GM12891 (cell line): Measurements from ENCODE around the gene TMEM135.

Experiments used
- POLR2A ChIP-seq: IDR thresholded peaks from 2 replicates; pipeline ENCODE4 v1.6.1; 2011; ENCODE audit warnings: low read depth, low read length, control low read depth
- POLR2AphosphoS5 ChIP-seq: IDR thresholded peaks from 2 replicates; pipeline ENCODE4 v1.6.1; 2011; ENCODE audit warnings: low read depth, low read length, control low read depth

DNA sequence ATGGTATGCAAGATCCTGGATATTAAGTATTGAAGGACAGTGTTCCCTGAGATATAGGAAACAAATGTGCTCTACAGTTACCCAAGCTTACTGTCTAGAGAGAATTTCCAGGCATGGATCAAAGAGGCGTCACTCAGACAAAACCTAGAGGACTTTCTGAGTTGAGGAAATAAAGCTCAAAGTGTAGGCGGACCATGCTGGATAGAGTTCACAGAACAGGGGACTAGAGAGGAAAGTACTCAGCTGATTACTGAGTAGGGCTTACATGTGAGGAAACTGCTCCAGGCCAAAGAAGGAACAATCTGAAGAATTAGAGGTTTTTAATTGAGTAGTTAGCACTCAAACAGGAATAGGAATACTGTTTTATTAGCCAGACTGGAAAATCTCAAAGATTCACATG, 193.3 kb downstream of the TMEM135 start:
- TF ChIP-seq POLR2AphosphoS5 (no peak), POLR2A (no peak)
